ENCODE data around the gene MSI2. TPM values are rescaled to one million over a fixed set of nuclear protein-coding genes. Genes with fewer than 3 reads are reported as not detected.

MSI2 gene
- total and polyA plus RNA-seq, 2 experiments from 2014 or later, result 18.9 to 41.8 TPM

- Mint-ChIP-seq H3K4me3 (no peak overlapping the region), H3K4me1 (peaks cover 24% of the 10 kb centered on the region), H3K27ac (no peak overlapping the region), H3K27me3 (ENCODE audit: insufficient read depth, low read depth, poor library complexity) (peaks cover 2% of the 10 kb centered on the region), H3K9me3 (no peaks in the 10 kb centered on the region; the same call in 2 of the 3 replicates), H3K36me3 (ENCODE audit: low read depth) (no peaks in the 10 kb centered on the region)
- Histone ChIP-seq H3K27me3 (ENCODE audit: insufficient read depth) (no peaks in the 10 kb centered on the region), H3K36me3 (ENCODE audit: insufficient read depth) (no peaks in the 10 kb centered on the region), H3K27ac (ENCODE audit: low read depth) (no peak overlapping the region), H3K4me1 (ENCODE audit: insufficient read depth) (peaks cover 2% of the 10 kb centered on the region), H3K4me2 (no peak overlapping the region), H2AFZ (no peak overlapping the region), H3K4me3 (no peak overlapping the region), H3K79me2 (replicated peaks; ENCODE audit: insufficient read depth) (no peaks in the 10 kb centered on the region), H4K20me1 (replicated peaks; ENCODE audit: insufficient read depth) (no peaks in the 10 kb centered on the region), H3K9me2 (ENCODE audit: insufficient read depth) (no peaks in the 10 kb centered on the region), H3F3A (replicated peaks; ENCODE audit: low read depth) (no peaks in the 10 kb centered on the region)
- ATAC-seq (no peak), DNase-seq (ENCODE audit: low spot score) (no peak)
- TF ChIP-seq EZH2 (IDR thresholded peaks at IDR 0.05; ENCODE audit: low read depth, unreplicated experiment) (no peak), STAT1 (IDR thresholded peaks at IDR 0.05; ENCODE audit: unreplicated experiment) (no peak), CREB1 (CRISPR knock-in tag; IDR thresholded peaks at IDR 0.05; ENCODE audit: low read depth) (no peak), ZNF331 (CRISPR knock-in tag; IDR thresholded peaks at IDR 0.05; ENCODE audit: low read depth) (no peak), POLR2AphosphoS5 (IDR thresholded peaks at IDR 0.05; ENCODE audit: low read depth) (no peak), NANOG (IDR thresholded peaks at IDR 0.05; ENCODE audit: borderline replicate concordance) (no peak), REST (IDR thresholded peaks at IDR 0.05; ENCODE audit: unreplicated experiment) (no peak), JUNB (IDR thresholded peaks at IDR 0.05; ENCODE audit: unreplicated experiment) (no peak), EZH2phosphoT487 (IDR thresholded peaks at IDR 0.05; ENCODE audit: unreplicated experiment) (no peak), ZNF114 (CRISPR knock-in tag; IDR thresholded peaks at IDR 0.05) (no peak)
- TF ChIP-seq, protein P1, sequence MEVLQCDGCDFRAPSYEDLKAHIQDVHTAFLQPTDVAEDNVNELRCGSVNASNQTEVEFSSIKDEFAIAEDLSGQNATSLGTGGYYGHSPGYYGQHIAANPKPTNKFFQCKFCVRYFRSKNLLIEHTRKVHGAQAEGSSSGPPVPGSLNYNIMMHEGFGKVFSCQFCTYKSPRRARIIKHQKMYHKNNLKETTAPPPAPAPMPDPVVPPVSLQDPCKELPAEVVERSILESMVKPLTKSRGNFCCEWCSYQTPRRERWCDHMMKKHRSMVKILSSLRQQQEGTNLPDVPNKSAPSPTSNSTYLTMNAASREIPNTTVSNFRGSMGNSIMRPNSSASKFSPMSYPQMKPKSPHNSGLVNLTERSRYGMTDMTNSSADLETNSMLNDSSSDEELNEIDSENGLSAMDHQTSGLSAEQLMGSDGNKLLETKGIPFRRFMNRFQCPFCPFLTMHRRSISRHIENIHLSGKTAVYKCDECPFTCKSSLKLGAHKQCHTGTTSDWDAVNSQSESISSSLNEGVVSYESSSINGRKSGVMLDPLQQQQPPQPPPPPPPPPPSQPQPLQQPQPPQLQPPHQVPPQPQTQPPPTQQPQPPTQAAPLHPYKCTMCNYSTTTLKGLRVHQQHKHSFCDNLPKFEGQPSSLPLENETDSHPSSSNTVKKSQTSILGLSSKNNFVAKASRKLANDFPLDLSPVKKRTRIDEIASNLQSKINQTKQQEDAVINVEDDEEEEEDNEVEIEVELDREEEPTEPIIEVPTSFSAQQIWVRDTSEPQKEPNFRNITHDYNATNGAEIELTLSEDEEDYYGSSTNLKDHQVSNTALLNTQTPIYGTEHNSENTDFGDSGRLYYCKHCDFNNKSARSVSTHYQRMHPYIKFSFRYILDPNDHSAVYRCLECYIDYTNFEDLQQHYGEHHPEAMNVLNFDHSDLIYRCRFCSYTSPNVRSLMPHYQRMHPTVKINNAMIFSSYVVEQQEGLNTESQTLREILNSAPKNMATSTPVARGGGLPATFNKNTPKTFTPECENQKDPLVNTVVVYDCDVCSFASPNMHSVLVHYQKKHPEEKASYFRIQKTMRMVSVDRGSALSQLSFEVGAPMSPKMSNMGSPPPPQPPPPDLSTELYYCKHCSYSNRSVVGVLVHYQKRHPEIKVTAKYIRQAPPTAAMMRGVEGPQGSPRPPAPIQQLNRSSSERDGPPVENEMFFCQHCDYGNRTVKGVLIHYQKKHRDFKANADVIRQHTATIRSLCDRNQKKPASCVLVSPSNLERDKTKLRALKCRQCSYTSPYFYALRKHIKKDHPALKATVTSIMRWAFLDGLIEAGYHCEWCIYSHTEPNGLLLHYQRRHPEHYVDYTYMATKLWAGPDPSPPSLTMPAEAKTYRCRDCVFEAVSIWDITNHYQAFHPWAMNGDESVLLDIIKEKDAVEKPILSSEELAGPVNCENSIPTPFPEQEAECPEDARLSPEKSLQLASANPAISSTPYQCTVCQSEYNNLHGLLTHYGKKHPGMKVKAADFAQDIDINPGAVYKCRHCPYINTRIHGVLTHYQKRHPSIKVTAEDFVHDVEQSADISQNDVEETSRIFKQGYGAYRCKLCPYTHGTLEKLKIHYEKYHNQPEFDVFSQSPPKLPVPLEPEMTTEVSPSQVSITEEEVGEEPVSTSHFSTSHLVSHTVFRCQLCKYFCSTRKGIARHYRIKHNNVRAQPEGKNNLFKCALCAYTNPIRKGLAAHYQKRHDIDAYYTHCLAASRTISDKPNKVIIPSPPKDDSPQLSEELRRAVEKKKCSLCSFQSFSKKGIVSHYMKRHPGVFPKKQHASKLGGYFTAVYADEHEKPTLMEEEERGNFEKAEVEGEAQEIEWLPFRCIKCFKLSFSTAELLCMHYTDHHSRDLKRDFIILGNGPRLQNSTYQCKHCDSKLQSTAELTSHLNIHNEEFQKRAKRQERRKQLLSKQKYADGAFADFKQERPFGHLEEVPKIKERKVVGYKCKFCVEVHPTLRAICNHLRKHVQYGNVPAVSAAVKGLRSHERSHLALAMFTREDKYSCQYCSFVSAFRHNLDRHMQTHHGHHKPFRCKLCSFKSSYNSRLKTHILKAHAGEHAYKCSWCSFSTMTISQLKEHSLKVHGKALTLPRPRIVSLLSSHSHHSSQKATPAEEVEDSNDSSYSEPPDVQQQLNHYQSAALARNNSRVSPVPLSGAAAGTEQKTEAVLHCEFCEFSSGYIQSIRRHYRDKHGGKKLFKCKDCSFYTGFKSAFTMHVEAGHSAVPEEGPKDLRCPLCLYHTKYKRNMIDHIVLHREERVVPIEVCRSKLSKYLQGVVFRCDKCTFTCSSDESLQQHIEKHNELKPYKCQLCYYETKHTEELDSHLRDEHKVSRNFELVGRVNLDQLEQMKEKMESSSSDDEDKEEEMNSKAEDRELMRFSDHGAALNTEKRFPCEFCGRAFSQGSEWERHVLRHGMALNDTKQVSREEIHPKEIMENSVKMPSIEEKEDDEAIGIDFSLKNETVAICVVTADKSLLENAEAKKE (CRISPR knock-in tag; IDR thresholded peaks at IDR 0.05), result no peak
- TF ChIP-seq, protein P2, sequence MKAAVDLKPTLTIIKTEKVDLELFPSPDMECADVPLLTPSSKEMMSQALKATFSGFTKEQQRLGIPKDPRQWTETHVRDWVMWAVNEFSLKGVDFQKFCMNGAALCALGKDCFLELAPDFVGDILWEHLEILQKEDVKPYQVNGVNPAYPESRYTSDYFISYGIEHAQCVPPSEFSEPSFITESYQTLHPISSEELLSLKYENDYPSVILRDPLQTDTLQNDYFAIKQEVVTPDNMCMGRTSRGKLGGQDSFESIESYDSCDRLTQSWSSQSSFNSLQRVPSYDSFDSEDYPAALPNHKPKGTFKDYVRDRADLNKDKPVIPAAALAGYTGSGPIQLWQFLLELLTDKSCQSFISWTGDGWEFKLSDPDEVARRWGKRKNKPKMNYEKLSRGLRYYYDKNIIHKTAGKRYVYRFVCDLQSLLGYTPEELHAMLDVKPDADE (IDR thresholded peaks at IDR 0.05), result no peak
- TF ChIP-seq, protein P3, sequence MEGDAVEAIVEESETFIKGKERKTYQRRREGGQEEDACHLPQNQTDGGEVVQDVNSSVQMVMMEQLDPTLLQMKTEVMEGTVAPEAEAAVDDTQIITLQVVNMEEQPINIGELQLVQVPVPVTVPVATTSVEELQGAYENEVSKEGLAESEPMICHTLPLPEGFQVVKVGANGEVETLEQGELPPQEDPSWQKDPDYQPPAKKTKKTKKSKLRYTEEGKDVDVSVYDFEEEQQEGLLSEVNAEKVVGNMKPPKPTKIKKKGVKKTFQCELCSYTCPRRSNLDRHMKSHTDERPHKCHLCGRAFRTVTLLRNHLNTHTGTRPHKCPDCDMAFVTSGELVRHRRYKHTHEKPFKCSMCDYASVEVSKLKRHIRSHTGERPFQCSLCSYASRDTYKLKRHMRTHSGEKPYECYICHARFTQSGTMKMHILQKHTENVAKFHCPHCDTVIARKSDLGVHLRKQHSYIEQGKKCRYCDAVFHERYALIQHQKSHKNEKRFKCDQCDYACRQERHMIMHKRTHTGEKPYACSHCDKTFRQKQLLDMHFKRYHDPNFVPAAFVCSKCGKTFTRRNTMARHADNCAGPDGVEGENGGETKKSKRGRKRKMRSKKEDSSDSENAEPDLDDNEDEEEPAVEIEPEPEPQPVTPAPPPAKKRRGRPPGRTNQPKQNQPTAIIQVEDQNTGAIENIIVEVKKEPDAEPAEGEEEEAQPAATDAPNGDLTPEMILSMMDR (conservative IDR thresholded peaks at IDR 0.05; ENCODE audit: low read depth in 2 of 2), result no peak
Measured at GRCh38 chr17:57572062-57572461, 315.7 kb downstream of the MSI2 start.

Measured in GM23338 (cell line).